ENCODE data around the gene NTRK2.

Gene NTRK2

GRCh38 chr9:84669288-84670137 is at the start of gene NTRK2:
Gene NTRK2 (plus strand): TSS chr9:84669729. CDS start chr9:84670749, 1,020 bp downstream.
- DNase-seq (ENCODE audit: low spot score): peak; percentile 49

GRCh38 chr9:84620338-84620737 is 49.2 kb upstream of the NTRK2 start:
- no peak for DNase-seq (ENCODE audit: low spot score)

GRCh38 chr9:84621811-84622210 is 47.7 kb upstream of the NTRK2 start:
- DNase-seq (ENCODE audit: low spot score): no peak

- no peak for DNase-seq (ENCODE audit: low spot score)
Measured at GRCh38 chr9:84622981-84623380, 46.5 kb upstream of the NTRK2 start.

- no peak for DNase-seq (ENCODE audit: low spot score)
Measured at GRCh38 chr9:84636436-84636835, 33.1 kb upstream of the NTRK2 start.

GRCh38 chr9:84642553-84643141 is 26.9 kb upstream of the NTRK2 start:
- no peak for DNase-seq (ENCODE audit: low spot score)

- no peak for DNase-seq (ENCODE audit: low spot score)
Measured at GRCh38 chr9:84647699-84648098, 21.8 kb upstream of the NTRK2 start.

- peak; percentile 44 for DNase-seq (ENCODE audit: low spot score)
Measured at GRCh38 chr9:84652496-84653120, 16.9 kb upstream of the NTRK2 start.

GRCh38 chr9:84655447-84655846 is 14.1 kb upstream of the NTRK2 start:
- no peak for DNase-seq (ENCODE audit: low spot score)

GRCh38 chr9:84659313-84659712 is 10.2 kb upstream of the NTRK2 start:
- DNase-seq (ENCODE audit: low spot score): no peak

- no peak for DNase-seq (ENCODE audit: low spot score)
Measured at GRCh38 chr9:84659773-84660172, 9.8 kb upstream of the NTRK2 start.

- DNase-seq (ENCODE audit: low spot score): peak; percentile 40
Measured at GRCh38 chr9:84667571-84668195, 1.8 kb upstream of the NTRK2 start.

- peak; percentile 86 for DNase-seq (ENCODE audit: low spot score)
Measured at GRCh38 chr9:84668196-84669012, 1.1 kb upstream of the NTRK2 start.

- no peak for DNase-seq (ENCODE audit: low spot score)
Measured at GRCh38 chr9:84669013-84669287, 579 bp upstream of the NTRK2 start.

- DNase-seq (ENCODE audit: low spot score): peak; percentile 29
Measured at GRCh38 chr9:84670138-84671041, 861 bp downstream of the NTRK2 start.

- DNase-seq (ENCODE audit: low spot score): peak; percentile 64
Measured at GRCh38 chr9:84671586-84672521, 2.3 kb downstream of the NTRK2 start.

- DNase-seq (ENCODE audit: low spot score): no peak
Measured at GRCh38 chr9:84673806-84674205, 4.3 kb downstream of the NTRK2 start.

- DNase-seq (ENCODE audit: low spot score): no peak
Measured at GRCh38 chr9:84677080-84677479, 7.6 kb downstream of the NTRK2 start.

- DNase-seq (ENCODE audit: low spot score): no peak
Measured at GRCh38 chr9:84679571-84679970, 10.0 kb downstream of the NTRK2 start.
